ENCODE results near the gene NAGLU.
A peak's percentile ranks its signal among the peaks of the same experiment; 100 is the strongest.

The NAGLU gene

DNA sequence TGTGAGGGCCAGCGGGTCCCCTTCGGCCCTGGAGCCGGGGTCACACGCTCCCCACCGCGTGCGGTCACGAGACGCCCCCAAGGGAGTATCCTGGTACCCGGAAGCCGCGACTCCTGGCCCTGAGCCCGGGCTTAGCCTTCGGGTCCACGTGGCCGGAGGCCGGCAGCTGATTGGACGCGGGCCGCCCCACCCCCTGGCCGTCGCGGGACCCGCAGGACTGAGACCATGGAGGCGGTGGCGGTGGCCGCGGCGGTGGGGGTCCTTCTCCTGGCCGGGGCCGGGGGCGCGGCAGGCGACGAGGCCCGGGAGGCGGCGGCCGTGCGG is at the start of gene NAGLU:
Gene NAGLU (plus strand): TSS at position 194 of the 324 bp plus-strand sequence. CDS start 32 bp downstream, at position 226.
- DNase-seq (ENCODE audit: low spot score) = peak; percentile 95

DNA sequence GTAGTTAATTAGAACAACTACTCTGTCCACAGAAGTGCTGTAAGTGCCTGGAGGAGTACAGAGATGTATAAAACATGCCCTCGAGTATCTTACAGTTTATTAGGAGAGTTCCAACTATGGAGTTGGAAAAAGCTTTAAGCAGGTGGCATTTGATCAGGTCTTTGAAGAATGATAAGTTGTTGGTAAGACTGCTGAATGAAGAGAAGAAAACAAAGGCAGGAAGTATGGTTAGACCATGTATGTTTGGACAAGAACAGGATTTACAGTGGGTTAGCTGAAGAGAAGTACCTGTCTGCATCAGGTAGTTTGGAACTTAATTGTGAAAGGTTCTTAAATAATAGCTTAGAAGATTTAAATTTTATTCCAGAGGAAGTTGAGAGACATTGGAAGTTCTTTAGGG is 48.0 kb upstream of the NAGLU start:
- DNase-seq (ENCODE audit: low spot score) = no peak

GRCh38 chr17:42493319-42493718 is 42.7 kb upstream of the NAGLU start:
- no peak for DNase-seq (ENCODE audit: low spot score)

- DNase-seq (ENCODE audit: low spot score) = no peak
Measured at GRCh38 chr17:42494673-42495072, 41.4 kb upstream of the NAGLU start.

DNA sequence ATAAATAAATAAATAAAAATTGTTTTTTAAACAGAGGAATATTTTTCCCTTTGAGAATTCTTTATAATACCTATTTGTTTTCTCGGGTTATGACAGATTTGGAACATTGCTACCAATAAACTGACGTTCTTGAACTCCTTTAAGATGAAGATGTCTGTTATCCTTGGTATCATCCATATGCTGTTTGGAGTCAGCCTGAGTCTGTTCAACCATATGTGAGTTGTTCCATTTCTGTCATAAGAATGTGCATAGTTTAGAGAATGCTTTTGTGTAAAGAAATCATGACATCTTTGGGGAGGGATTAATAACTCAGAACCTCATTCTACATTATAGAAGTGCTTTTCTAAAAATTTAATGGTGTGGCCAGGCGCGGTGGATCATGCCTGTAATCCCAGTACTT is 37.2 kb upstream of the NAGLU start:
- no peak for DNase-seq (ENCODE audit: low spot score)

DNA sequence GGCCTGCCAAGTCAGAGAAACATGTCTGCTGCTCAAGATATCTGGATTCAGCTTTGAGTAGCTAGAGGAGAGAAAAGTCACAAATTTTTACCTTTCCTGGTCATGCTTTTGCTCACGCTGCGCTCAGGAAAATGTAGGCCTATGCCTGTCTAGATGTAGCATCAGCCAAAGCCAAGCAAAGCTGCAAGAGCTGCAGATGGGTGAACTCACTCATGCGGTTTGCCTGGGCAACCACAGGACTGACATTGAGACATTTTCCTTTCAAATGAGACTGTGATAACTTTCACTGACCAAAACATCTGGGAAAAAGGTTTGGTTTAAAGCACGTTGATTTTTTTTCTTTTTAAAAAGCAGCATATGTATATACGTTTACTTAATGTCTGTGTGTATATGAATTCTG is 34.0 kb upstream of the NAGLU start:
- DNase-seq (ENCODE audit: low spot score) = no peak

DNA sequence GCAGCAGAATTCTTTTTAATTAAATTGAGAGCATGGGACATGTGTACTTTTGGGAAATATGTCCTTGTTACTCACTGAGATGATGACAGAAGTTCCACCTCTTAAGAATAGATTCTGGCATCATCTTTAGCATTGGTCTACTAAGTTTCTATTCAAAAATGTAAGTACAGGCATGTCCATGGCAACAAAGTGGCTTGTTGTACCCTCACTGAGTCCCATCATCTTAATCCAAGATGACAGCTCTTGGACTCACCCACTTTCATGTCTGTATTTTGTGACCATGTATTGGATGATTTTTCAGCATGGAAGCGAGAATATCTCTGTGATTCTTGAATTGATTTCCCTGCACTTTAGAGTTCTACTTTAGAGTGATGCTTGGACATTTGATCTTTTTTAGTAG is 33.1 kb upstream of the NAGLU start:
- DNase-seq (ENCODE audit: low spot score) = no peak

GRCh38 chr17:42507671-42508070 is 28.4 kb upstream of the NAGLU start:
- no peak for DNase-seq (ENCODE audit: low spot score)

GRCh38 chr17:42508426-42509165 is 27.4 kb upstream of the NAGLU start:
- no peak for DNase-seq (ENCODE audit: low spot score)

DNA sequence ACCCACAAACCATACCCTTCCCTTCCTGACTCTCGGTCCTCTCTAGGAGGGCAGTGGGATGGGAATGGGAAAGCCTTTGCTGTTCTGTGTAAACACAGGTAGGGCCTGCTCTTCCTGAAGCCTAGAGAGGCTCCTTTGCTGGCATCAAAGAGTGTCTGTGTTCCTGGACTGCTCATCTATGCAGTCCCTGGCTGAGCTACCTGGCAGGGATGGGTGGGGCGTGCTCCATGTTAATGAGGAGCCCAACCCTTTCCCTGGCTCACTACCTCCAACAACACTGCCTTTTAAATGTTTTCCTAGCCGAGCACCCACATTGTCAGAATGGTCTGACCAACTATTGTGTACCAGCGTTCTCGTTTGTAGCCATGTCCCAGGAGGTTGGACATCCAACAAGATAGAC is 26.6 kb upstream of the NAGLU start:
- DNase-seq (ENCODE audit: low spot score) = no peak

DNA sequence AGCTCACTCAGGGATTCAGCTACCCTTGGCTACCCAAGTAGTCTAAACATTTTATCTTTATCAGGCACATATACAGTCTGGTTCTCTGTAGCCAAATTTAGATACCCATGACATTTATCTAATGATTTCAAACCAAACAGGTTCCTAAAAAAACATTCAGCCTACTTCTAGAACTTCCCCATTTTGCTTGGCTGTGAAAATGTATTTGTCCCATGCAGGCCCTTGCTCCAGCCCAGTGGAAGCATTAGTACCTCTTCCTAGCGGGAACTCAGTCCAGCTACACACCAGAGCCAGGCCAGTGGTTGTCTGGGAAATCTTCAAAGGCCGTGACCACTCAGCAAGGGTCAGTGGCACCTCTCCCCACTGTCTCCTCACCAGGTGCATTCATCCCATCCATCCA is 26.2 kb upstream of the NAGLU start:
- no peak for DNase-seq (ENCODE audit: low spot score)

GRCh38 chr17:42512246-42512645 is 23.8 kb upstream of the NAGLU start:
- DNase-seq (ENCODE audit: low spot score) = no peak

- DNase-seq (ENCODE audit: low spot score) = no peak
Measured at GRCh38 chr17:42512733-42513251, 23.2 kb upstream of the NAGLU start.

DNA sequence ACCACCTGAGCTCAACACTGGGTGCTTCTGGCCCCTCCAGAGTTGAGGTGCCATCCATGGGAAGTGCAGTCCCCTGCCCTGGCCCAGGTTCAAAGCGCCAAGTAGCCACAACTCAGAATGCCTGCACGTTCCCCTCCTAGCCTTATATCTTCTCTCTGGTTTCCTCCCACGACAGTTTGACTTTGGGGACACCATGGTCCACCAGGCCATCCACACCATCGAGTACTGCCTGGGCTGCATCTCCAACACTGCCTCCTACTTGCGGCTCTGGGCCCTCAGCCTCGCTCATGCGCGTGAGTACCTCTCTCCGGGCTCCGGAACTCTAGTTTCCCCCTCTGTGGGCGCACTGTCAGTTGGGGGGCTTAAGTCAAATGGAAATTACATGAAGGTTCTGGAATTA is 22.4 kb upstream of the NAGLU start:
- DNase-seq (ENCODE audit: low spot score) = no peak

DNA sequence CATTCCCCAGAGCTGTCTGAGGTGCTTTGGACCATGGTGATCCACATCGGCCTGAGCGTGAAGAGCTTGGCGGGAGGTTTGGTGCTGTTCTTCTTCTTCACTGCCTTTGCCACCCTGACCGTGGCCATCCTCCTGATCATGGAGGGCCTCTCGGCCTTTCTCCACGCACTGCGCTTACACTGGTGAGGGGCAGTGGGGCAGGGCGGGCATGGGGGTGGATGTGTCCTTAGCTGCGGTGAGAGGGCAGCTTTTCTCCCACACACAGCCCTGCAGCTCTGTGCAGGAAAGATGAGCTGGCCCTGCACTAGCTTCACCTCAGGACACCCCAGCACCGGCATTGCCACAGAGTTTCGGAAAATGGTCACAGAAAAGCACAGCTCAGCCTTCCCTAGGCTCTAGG is 21.8 kb upstream of the NAGLU start:
- DNase-seq (ENCODE audit: low spot score) = no peak

- no peak for DNase-seq (ENCODE audit: low spot score)
Measured at GRCh38 chr17:42514867-42515266, 21.2 kb upstream of the NAGLU start.

GRCh38 chr17:42517516-42517915 is 18.5 kb upstream of the NAGLU start:
- DNase-seq (ENCODE audit: low spot score) = peak; percentile 93

DNA sequence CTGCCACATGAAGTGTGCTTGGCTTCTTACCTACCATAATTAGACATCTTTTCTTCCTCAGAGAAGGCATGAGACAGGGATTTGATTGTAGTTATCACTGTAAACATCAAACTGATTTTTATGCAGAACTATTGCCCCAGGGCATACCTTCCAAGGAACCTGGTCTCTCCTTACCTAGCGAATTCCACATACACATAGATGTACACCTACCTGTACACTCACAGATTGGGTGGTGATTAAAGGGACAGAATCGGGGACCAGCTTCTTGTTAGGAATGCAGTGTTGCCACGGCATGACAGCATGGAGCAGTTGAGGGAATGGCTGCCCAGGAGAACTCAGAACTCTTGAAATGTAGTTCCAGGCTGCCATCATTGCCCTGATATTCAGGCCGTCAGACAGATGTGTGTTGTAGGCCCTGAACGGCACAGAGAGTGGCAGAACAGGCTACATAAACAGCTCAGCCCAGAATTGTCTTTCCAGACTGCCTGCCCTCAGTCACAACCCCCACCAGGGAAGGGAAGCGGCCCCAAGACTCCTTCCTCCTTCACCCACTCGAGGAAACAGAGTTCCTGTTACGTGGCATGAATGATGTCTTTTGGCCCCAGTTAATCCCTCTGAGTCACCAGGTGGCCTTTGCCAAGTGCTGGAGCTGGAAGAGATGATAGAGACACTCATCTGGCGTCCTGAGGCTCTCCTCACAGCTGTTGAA is 17.8 kb upstream of the NAGLU start:
- peak; percentile 68 for DNase-seq (ENCODE audit: low spot score)

DNA sequence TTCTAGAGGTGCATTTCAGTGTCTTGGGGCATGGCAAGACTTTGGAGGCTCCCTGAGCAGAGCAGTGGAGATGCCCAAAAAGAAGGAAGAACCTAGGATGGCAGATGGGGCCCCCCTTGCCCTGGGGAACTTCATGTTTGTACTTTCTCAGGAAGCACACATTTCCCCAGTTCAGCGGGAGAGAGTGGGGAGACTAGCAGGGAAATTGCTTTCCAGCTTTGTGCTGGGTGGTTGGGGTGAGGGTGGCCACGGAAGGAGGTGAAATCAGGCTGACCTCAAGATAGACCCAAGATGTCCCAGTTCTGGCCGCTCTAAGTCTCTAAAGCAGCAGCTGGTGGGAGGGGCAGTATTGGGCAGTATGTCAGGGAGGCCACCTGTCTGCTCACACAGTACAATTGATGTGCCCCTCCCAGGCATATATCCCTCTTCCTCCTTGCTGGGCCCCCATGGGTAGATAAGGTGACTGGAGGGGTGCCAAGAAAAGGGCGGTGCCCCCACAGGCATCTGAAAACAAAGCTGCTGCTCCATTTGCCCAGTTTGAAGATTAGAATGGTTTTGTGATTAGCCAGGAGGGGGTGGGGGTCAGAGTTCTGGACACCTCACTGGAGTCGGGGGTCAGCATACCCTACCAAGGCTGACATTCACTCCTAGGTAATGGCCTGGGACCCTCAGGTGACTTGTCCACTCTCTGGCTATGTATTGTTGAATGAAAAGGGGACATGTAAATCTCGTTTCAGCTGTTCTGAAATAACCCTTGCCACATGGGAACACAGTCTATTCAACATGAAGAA is 17.1 kb upstream of the NAGLU start:
- no peak for DNase-seq (ENCODE audit: low spot score)

- DNase-seq (ENCODE audit: low spot score) = peak; percentile 95
Measured at GRCh38 chr17:42519546-42520491, 16.2 kb upstream of the NAGLU start.

DNA sequence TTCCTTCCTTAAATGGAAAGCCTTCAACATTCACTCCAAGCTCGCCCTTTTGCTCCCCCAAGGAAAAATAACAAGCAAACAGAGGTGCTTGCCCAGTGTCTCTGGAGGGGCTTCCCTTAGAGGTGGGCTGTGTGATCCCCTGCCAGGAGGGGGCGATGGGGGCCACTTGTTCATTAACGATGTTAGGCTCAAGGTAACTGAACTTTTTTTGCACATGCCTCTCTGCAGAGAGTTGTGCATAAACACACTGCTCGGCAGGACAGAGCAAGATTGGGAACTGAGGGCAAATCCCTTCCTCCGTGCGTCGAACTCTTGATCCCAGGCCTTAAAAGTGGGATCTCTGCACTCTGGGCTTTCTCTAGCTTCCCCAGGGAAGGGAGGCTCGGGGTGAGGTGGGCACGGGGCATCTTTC is 15.5 kb upstream of the NAGLU start:
- no peak for DNase-seq (ENCODE audit: low spot score)

DNA sequence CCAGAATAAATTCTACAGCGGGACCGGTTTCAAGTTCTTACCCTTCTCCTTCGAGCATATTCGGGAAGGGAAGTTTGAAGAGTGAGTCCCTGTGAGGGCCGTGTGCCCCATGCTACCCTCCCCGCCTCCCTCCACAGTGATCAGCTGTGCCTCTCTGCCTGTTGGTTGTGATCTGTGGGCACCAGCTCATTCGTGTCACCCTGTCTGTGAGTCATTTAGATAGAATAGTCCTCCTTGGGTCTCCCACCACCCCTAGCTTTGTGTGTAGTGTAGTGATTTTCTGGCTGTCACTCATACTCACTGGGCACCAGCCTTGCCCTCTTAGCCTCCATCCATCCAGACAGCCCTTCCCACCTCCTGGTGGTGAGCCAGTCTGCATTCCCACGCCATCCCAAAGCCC is 15.0 kb upstream of the NAGLU start:
- no peak for DNase-seq (ENCODE audit: low spot score)
